Keratinocyte (primary cell): ENCODE measurements around the gene RBM24. TPM values are rescaled to one million over a fixed set of nuclear protein-coding genes. Genes with fewer than 3 reads are reported as not detected.
A peak's percentile ranks its signal among the peaks of the same experiment; 100 is the strongest.

Experiments used
- DNase-seq: peaks from one replicate; pipeline ENCODE4 v3.0.0-alpha.2; 2011; ENCODE audit warnings: low read depth, missing footprints, low spot score
- FAIRE-seq: peaks from 2 replicates; lab custom pipeline; 2011; peaks lifted over from hg19 to GRCh38; lab: Jason Lieb, UNC
- H2AFZ ChIP-seq: 2 replicates; pipeline ENCODE4 v1.6.0; 2012; ENCODE audit warnings: low read length, control low read depth, inconsistent platforms; ENCODE audit not compliant: control insufficient read depth
- H3K27ac ChIP-seq: 2 replicates; pipeline ENCODE4 v1.5.1; 2011; ENCODE audit warnings: low read length; ENCODE audit not compliant: control insufficient read depth, insufficient read depth
- H3K27me3 ChIP-seq: 3 replicates; pipeline ENCODE4 v1.6.0; 2011; ENCODE audit warnings: low read length; ENCODE audit not compliant: control insufficient read depth, insufficient read depth; ENCODE audit errors: extremely low read depth
- H3K36me3 ChIP-seq, 2 experiments: 2 replicates in 1 of 2; 3 replicates in 1 of 2; pipeline ENCODE4 v1.5.1; 2011; ENCODE audit warnings: low read length in 2 of 2, mild to moderate bottlenecking in 1 of 2; ENCODE audit not compliant: control insufficient read depth in 2 of 2, insufficient read depth in 2 of 2; ENCODE audit errors: extremely low read depth in 1 of 2
- H3K4me1 ChIP-seq: 3 replicates; pipeline ENCODE4 v1.5.1; 2011; ENCODE audit warnings: low read length; ENCODE audit not compliant: control insufficient read depth, insufficient read depth; ENCODE audit errors: extremely low read depth
- H3K4me2 ChIP-seq: 3 replicates; pipeline ENCODE4 v1.6.0; 2011; ENCODE audit warnings: low read depth, low read length; ENCODE audit not compliant: control insufficient read depth, insufficient read depth; ENCODE audit errors: extremely low read depth
- H3K4me3 ChIP-seq, 3 experiments: fragments of 200-600 bp in 1 of 3; sonication (generic) in 1 of 3; 2 replicates in 2 of 3; 3 replicates in 1 of 3; pipeline ENCODE4 v1.5.1; 2011 to 2016; ENCODE audit warnings: low read length in 3 of 3, mild to moderate bottlenecking in 3 of 3, control low read depth in 2 of 3, inconsistent platforms in 1 of 3, low read depth in 1 of 3, mixed read lengths in 1 of 3, mixed run types in 1 of 3, moderate library complexity in 1 of 3; ENCODE audit not compliant: control insufficient read depth in 2 of 3, insufficient read depth in 2 of 3; ENCODE audit errors: extremely low read depth in 1 of 3
- H3K79me2 ChIP-seq: 2 replicates; pipeline ENCODE4 v1.6.0; 2012; ENCODE audit warnings: low read length; ENCODE audit not compliant: control insufficient read depth, insufficient read depth
- H3K9ac ChIP-seq: 3 replicates; pipeline ENCODE4 v1.6.0; 2011; ENCODE audit warnings: low read length; ENCODE audit not compliant: control insufficient read depth, insufficient read depth; ENCODE audit errors: extremely low read depth
- H3K9me1 ChIP-seq: 3 replicates; pipeline ENCODE4 v1.6.0; 2011; ENCODE audit warnings: low read length; ENCODE audit not compliant: control insufficient read depth, insufficient read depth; ENCODE audit errors: extremely low read depth
- H3K9me3 ChIP-seq: 2 replicates; pipeline ENCODE4 v1.5.1; 2012; ENCODE audit warnings: low read depth, low read length; ENCODE audit not compliant: control insufficient read depth
- H4K20me1 ChIP-seq: 3 replicates; pipeline ENCODE4 v1.6.0; 2011; ENCODE audit warnings: low read length; ENCODE audit not compliant: control insufficient read depth, insufficient read depth; ENCODE audit errors: extremely low read depth
- EZH2 ChIP-seq: IDR thresholded peaks from one replicate; pipeline ENCODE4 v1.6.1; 2012; ENCODE audit warnings: inconsistent platforms, mild to moderate bottlenecking, low read length, moderate library complexity
- dilution Hi-C: fragments of 300-500 bp; cut with MboI; formaldehyde crosslinking; loops from one replicate; pipeline ENCODE4 v1.7.0; 2020; ENCODE audit warnings: low sequenced_read_pairs; ENCODE audit not compliant: extremely low pct_ligation_motif_present
- polyA plus RNA-seq, 5 experiments: library from polyadenylated mRNA; depleted of rRNA in 3 of 5; stranded (reverse) in 3 of 5; stranded (forward) in 1 of 5; unstranded in 1 of 5; fragments of >200 nt; gene quantifications; 1 replicate in 1 of 5; 2 replicates in 3 of 5; 3 replicates in 1 of 5; pipeline versions ENCODE4 v1.2.1 to v1.2.3, GENCODE V29; 2011 to 2012; ENCODE audit warnings: missing spikeins in 2 of 5, low read depth in 1 of 5, low replicate concordance in 1 of 5
- TF ChIP-seq, protein P1 (sequence below), 3 experiments: IDR thresholded peaks in 1 of 3; conservative IDR thresholded peaks in 1 of 3; optimal IDR thresholded peaks in 1 of 3; 2 replicates in 2 of 3; 3 replicates in 1 of 3; pipeline versions ENCODE3 to v1.5.1; 2011; ENCODE audit warnings: low read length in 3 of 3, mild to moderate bottlenecking in 3 of 3, moderate library complexity in 2 of 3, control low read depth in 1 of 3, inconsistent platforms in 1 of 3; ENCODE audit not compliant: insufficient read depth in 2 of 3; ENCODE audit errors: extremely low read depth in 1 of 3

The RBM24 gene
- polyA plus RNA-seq, 1 donor (not counting 4 experiments of a cell fraction or from before 2014, with no cell fraction given): 1.3 TPM

DNA sequence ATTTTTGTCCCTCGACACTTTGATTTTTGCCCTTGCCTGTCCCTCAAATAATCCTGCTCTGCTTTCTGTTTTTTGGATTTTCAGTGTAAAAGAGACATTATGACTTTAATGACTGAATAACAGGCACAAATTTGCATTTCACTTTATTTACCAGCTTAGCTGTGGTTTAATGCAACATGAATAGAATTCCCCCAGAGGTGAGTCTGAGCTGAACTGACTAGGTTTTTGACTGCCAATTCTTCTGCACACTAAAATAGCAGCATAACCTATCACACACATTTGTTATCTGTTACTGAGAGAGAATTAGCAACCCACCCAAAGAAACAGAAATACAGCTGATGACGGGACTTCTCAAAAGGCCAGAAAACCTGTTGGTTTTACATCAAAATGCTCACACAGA, 3.9 kb upstream of the RBM24 start:
- FAIRE-seq: no peak
- no peaks in the 10 kb centered on the region for H3K9me1 ChIP-seq
- DNase-seq: no peak
- no peak overlapping the region for H3K9ac ChIP-seq
- no peaks in the 10 kb centered on the region for H3K9me3 ChIP-seq
- H4K20me1 ChIP-seq: no peaks in the 10 kb centered on the region
- no peak overlapping the region for H3K4me3 ChIP-seq
- H3K36me3 ChIP-seq: no peaks in the 10 kb centered on the region
- no peaks in the 10 kb centered on the region for H3K79me2 ChIP-seq
- H3K27ac ChIP-seq: no peak overlapping the region
- no peak overlapping the region for H3K4me2 ChIP-seq
- H2AFZ ChIP-seq: no peak overlapping the region
- H3K27me3 ChIP-seq: no peaks in the 10 kb centered on the region
- no peak for TF ChIP-seq EZH2
- TF ChIP-seq, protein P1, sequence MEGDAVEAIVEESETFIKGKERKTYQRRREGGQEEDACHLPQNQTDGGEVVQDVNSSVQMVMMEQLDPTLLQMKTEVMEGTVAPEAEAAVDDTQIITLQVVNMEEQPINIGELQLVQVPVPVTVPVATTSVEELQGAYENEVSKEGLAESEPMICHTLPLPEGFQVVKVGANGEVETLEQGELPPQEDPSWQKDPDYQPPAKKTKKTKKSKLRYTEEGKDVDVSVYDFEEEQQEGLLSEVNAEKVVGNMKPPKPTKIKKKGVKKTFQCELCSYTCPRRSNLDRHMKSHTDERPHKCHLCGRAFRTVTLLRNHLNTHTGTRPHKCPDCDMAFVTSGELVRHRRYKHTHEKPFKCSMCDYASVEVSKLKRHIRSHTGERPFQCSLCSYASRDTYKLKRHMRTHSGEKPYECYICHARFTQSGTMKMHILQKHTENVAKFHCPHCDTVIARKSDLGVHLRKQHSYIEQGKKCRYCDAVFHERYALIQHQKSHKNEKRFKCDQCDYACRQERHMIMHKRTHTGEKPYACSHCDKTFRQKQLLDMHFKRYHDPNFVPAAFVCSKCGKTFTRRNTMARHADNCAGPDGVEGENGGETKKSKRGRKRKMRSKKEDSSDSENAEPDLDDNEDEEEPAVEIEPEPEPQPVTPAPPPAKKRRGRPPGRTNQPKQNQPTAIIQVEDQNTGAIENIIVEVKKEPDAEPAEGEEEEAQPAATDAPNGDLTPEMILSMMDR (optimal IDR thresholded peaks at IDR 0.05 in 1 of 3, IDR thresholded peaks at IDR 0.05 in 1 of 3, conservative IDR thresholded peaks at IDR 0.05 in 1 of 3; ENCODE audit: extremely low read depth in 1 of 3, insufficient read depth in 2 of 3, low read length in 3 of 3): no peak
- peaks cover 17% of the 10 kb centered on the region for H3K4me1 ChIP-seq
- dilution Hi-C loops: no loop called here

DNA sequence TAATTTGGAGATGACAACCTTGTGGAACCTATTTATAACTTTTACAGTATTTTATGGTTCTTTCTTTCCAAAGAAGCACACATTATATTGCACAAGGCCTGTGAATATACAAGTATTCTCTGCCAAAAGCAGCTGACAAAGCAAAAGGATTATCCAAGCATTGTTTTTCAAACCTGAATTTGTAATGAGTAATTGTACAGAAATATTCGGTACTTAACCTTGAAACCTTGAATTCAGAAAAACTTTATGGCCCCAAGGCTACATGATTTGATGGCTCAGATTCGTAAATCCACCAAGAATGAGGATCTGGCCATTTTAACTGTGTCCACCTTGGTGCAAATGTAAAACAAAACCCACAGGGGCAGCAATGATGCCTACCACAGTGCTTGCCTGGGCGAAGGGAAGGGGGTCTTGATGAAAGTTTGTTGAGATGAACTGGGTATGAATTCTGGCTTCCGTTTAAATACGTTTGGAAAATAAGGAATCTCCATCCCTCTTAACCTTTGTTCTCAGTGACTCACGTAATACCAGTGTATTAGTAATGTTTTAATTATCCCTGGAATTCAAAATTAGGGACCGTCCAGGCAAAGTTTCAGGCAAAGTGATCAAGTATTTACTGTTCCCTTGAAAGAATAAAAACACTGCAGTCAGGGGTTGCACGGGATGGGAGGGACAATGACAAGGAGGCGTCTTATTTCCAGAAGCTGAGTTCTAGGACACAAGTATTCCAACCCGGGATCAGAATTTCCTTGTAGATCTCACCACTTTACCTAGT, 2.7 kb upstream of the RBM24 start:
- H4K20me1 ChIP-seq: no peaks in the 10 kb centered on the region
- DNase-seq (no peak), FAIRE-seq (peak; percentile 55)
- TF ChIP-seq, protein P1 (optimal IDR thresholded peaks at IDR 0.05 in 1 of 3, IDR thresholded peaks at IDR 0.05 in 1 of 3, conservative IDR thresholded peaks at IDR 0.05 in 1 of 3; ENCODE audit: extremely low read depth in 1 of 3, insufficient read depth in 2 of 3, low read length in 3 of 3): no peak
- TF ChIP-seq EZH2: no peak
- H3K9ac ChIP-seq: no peak overlapping the region
- H3K4me1 ChIP-seq: peaks cover 17% of the 10 kb centered on the region
- dilution Hi-C loops: no loop called here
- H3K79me2 ChIP-seq: no peaks in the 10 kb centered on the region
- peak overlapping the region; percentile 88 for H3K4me2 ChIP-seq
- peak overlapping the region; percentile 59 for H3K27ac ChIP-seq
- peak overlapping the region; percentile 91 for H2AFZ ChIP-seq
- H3K27me3 ChIP-seq: no peaks in the 10 kb centered on the region
- H3K36me3 ChIP-seq: no peaks in the 10 kb centered on the region
- no peaks in the 10 kb centered on the region for H3K9me3 ChIP-seq
- H3K4me3 ChIP-seq: peak overlapping the region in 2 of 3 experiments; percentile 41 to 46
- H3K9me1 ChIP-seq: no peaks in the 10 kb centered on the region
